ENCODE data around the gene RNF13. TPM values are rescaled to one million over a fixed set of nuclear protein-coding genes. Genes with fewer than 3 reads are reported as not detected.

The RNF13 gene
- total RNA-seq, 4 donors from 2014 or later: 62.3 to 106 (median 91.1) TPM

DNA sequence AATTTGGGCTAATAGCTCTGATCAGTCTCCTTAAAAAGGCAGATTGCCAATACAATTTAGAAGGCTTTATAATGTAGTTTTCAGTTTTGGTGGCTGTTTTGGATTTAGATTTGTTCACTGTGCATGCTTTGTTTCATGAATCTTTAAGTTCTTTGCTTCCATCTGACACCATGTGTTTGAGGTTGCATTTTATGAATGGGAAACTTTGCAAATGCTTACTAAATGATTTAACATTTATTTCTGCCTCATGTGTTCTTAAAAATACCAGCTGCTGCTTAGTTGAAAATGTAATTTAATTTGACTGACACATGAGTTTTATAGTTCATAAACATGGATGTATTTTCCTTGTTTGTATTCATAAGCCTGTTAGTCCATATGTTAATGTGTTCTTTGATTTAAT is 78.6 kb downstream of the RNF13 start:
- peaks cover 0 to 15% of the 10 kb centered on the region in 2 donors for H3K36me3 ChIP-seq
- TF ChIP-seq POLR2A (IDR thresholded peaks at IDR 0.05): no peak
- no peak for TF ChIP-seq POLR2AphosphoS5 (IDR thresholded peaks at IDR 0.05)
- TF ChIP-seq EP300 (IDR thresholded peaks at IDR 0.05): no peak
- TF ChIP-seq, protein P1, sequence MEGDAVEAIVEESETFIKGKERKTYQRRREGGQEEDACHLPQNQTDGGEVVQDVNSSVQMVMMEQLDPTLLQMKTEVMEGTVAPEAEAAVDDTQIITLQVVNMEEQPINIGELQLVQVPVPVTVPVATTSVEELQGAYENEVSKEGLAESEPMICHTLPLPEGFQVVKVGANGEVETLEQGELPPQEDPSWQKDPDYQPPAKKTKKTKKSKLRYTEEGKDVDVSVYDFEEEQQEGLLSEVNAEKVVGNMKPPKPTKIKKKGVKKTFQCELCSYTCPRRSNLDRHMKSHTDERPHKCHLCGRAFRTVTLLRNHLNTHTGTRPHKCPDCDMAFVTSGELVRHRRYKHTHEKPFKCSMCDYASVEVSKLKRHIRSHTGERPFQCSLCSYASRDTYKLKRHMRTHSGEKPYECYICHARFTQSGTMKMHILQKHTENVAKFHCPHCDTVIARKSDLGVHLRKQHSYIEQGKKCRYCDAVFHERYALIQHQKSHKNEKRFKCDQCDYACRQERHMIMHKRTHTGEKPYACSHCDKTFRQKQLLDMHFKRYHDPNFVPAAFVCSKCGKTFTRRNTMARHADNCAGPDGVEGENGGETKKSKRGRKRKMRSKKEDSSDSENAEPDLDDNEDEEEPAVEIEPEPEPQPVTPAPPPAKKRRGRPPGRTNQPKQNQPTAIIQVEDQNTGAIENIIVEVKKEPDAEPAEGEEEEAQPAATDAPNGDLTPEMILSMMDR (IDR thresholded peaks at IDR 0.05): no peak
- H3K4me3 ChIP-seq: no peak overlapping the region
- peaks cover 2 to 45% (median 2%) of the 10 kb centered on the region in 3 donors for H3K4me1 ChIP-seq
- H3K27me3 ChIP-seq: no peaks in the 10 kb centered on the region
- no peaks in the 10 kb centered on the region for H3K9me3 ChIP-seq
- no peak overlapping the region for H3K27ac ChIP-seq
- no peak for ATAC-seq

DNA sequence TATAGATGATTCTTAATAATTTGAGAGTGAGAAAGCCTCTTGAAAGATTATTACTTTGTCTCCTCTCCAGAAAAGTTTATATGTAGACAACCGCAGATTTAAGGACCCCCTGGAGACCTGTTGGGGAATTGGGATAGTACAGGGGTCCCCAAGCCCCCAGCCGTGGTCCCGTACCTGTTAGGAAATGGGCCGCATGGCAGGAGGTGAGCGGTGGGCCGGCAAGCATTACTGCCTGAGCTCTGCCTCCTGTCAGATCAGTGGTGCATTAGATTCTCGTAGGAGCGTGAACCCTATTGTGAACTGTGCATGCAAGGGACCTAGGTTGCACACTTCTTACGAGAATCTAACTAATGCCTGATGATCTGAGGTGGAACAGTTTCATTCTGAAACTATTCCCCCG is 79.4 kb downstream of the RNF13 start:
- TF ChIP-seq EP300 (IDR thresholded peaks at IDR 0.05): no peak
- TF ChIP-seq POLR2A (IDR thresholded peaks at IDR 0.05): no peak
- TF ChIP-seq, protein P1 (IDR thresholded peaks at IDR 0.05): no peak
- TF ChIP-seq POLR2AphosphoS5 (IDR thresholded peaks at IDR 0.05): no peak
- 87 to 97% methylated on average over 4 to 10 of the region's 10 CpGs for WGBS, 2 donors (ENCODE audit: low coverage in 1 of 2)
- Histone ChIP-seq H3K27ac (no peak overlapping the region), H3K9me3 (no peaks in the 10 kb centered on the region), H3K36me3 (peaks cover 0 to 11% of the 10 kb centered on the region in 2 donors), H3K4me1 (peaks cover 2 to 45% (median 2%) of the 10 kb centered on the region in 3 donors), H3K27me3 (no peaks in the 10 kb centered on the region), H3K4me3 (no peak overlapping the region)
- ATAC-seq: no peak

DNA sequence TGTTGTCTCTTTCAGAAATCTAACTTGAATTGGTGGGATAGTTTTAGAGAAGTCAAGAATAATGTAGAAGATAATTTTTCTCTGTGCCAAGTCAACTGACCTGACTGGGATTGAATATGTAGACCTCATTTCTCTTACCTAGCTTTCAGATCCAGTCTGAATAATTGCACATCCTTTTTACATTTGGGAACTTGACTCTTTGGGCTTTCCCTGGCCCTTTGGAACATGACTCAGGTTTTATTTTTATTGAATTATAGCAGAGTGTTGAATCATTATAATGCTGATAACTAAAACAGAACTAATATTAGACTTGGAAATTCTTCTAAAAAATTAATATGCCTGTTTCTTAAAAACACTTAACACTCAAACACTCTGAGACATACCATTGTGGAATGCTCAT is 81.2 kb downstream of the RNF13 start:
- Histone ChIP-seq H3K9me3 (no peaks in the 10 kb centered on the region), H3K27ac (no peak overlapping the region), H3K4me3 (no peak overlapping the region), H3K4me1 (peaks cover 2 to 58% (median 2%) of the 10 kb centered on the region in 3 donors), H3K36me3 (peaks cover 0 to 14% of the 10 kb centered on the region in 2 donors), H3K27me3 (no peaks in the 10 kb centered on the region)
- TF ChIP-seq POLR2AphosphoS5 (IDR thresholded peaks at IDR 0.05) (no peak), POLR2A (IDR thresholded peaks at IDR 0.05) (no peak), EP300 (IDR thresholded peaks at IDR 0.05) (no peak)
- TF ChIP-seq, protein P1 (IDR thresholded peaks at IDR 0.05): no peak
- ATAC-seq: no peak

DNA sequence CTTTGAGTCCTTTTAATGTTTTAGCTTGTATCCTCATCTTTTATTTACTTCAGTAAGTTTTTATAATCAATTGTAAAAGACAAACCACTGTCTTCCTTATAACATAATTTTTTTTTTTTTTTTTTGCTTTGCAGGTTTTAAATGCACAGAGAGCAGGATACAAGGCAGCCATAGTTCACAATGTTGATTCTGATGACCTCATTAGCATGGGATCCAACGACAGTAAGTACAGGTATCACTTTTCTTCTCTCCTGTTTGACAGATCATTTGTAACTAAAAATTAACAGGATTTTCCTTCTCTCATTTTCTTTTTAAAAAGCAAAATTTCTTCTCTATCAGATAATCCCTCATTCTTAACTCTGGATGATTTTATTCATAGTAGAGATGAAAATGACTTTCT is 82.3 kb downstream of the RNF13 start:
- 71 to 75% methylated on average over 1 of the region's 1 CpG for WGBS, 2 donors (ENCODE audit: low coverage in 1 of 2)
- Histone ChIP-seq H3K4me1 (peaks cover 2 to 57% (median 2%) of the 10 kb centered on the region in 3 donors), H3K9me3 (no peaks in the 10 kb centered on the region), H3K27ac (no peak overlapping the region), H3K27me3 (no peaks in the 10 kb centered on the region), H3K36me3 (peaks cover 0 to 10% of the 10 kb centered on the region in 2 donors), H3K4me3 (no peak overlapping the region)
- no peak for TF ChIP-seq POLR2A (IDR thresholded peaks at IDR 0.05)
- no peak for TF ChIP-seq EP300 (IDR thresholded peaks at IDR 0.05)
- no peak for TF ChIP-seq POLR2AphosphoS5 (IDR thresholded peaks at IDR 0.05)
- TF ChIP-seq, protein P1 (IDR thresholded peaks at IDR 0.05): no peak
- ATAC-seq: no peak

DNA sequence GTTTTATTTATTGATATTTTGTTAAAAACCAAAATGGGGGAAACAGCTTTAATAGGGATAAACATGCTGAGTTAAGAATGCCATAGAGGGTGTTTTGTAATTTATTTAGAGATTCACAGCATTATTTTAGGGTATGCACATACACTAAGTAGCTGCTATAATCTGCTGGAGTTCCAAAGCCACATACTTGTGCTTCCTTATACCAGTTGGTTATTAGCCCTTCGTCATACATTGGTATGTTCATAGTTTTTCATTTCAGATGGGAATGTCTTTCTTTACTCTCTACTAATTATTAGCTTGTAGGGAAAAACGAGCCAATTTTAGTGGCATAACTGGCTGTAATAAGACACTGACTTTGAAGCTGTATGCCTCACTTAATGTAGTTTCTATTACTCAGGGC is 82.8 kb downstream of the RNF13 start:
- TF ChIP-seq POLR2AphosphoS5 (IDR thresholded peaks at IDR 0.05): no peak
- no peak for TF ChIP-seq EP300 (IDR thresholded peaks at IDR 0.05)
- TF ChIP-seq, protein P1 (IDR thresholded peaks at IDR 0.05): no peak
- no peak for TF ChIP-seq POLR2A (IDR thresholded peaks at IDR 0.05)
- no peak for ATAC-seq
- Histone ChIP-seq H3K27ac (no peak overlapping the region), H3K27me3 (no peaks in the 10 kb centered on the region), H3K9me3 (no peaks in the 10 kb centered on the region), H3K4me3 (no peak overlapping the region), H3K36me3 (peaks cover 0 to 10% of the 10 kb centered on the region in 2 donors), H3K4me1 (peaks cover 2 to 53% (median 2%) of the 10 kb centered on the region in 3 donors)
- WGBS, 2 donors (ENCODE audit: low coverage in 1 of 2): 77 to 94% methylated on average over 2 of the region's 2 CpGs
